ENCODE results near the gene MAP3K10.
"Not testable (repeated sequence)": the region's sequence is repeated elsewhere in the genome, so short reads cannot be mapped to it uniquely, and the experiment has no call there.

MAP3K10 gene

GRCh38 chr19:40217934-40218890 lies 27.0 kb downstream of the MAP3K10 start, which contains the start of gene TTC9B:
Gene TTC9B, minus strand, starts transcription at chr19:40218384. Its CDS starts 3 bp downstream, at chr19:40218381.
- DNase-seq, result peak; percentile 39

DNA sequence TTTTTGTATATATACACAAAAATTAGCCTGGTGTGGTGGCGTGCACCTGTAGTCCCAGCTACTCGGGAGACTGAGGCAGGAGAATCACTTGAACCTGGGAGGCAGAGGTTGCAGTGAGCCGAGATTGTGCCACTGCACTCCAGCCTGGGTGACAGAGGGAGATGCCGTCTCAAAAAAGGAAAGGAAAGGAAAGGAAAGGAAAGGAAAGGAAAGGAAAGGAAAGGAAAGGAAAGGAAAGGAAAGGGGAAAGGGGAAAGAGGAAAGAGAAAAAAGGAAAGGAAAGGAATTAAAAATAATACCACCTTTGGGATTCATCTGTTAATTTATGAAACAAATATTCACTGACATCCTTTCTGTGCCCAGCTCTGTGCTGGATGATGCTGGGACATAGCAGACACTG lies 27.8 kb downstream of the MAP3K10 start:
- not testable (repeated sequence) for DNase-seq

DNA sequence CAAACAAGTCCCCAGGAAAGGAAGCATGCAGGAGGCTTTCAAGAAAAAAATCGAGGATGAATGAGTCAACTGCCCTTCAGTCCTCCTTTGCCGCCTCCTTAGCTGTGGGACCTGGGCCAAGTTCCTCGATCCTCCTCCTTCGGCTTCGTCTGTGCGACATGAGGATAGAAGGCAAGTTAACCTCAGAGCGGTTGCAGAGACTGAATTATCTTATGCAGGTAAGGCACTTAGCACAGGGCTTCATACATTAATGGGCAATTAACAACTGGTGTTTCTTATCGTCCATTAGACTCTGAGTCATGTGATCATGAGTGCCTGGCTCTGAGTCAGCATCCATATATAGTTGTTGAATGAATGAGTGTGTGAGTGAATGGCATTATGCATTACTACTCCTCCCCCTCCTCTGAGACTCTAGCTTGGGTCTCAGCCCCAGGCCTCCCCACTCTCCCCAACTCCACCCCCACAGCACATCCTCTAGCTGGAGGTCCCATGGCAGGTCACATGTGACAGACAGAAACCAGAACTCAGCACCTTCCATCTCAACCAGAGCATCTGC lies 28.6 kb downstream of the MAP3K10 start:
- DNase-seq, result no peak

- no peak for DNase-seq
These were observed 29.4 kb downstream of the MAP3K10 start for GRCh38 chr19:40220674-40221073.

DNA sequence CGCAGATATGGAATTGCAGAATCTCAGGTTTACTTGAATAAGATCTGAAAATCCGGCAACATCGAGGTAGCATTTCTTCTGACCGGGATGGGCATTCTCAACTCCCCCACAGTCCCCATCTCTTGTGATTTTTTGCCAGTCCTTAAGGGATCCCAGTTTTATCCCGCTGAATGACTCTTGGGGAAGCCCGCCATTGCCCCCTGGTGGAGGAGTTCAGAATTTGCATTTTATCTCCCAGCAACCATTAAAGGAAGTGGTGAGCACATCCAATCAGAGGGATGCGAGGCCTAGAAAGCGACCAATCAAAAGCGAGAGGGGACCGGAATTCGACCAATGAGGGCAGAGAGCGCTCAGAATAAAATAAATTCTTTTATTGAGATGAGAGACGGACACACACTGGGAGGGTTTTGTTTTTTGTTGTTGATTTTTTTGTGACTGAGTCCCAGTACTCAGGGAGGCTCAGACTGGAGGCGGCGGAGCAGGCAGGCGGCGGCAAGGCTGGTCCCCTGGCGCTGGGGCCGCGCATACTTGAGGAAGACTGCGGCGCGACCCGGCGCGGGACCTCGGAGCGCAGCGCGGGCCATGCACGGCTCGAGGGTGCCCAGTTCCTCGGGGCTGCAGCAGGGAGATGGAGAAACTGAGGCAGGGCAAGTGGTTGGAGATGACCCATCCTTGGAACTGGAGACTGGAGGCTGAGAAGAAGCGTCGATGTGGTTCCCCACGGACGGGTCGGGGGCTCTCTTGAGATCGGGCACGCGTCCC lies 30.8 kb downstream of the MAP3K10 start:
- DNase-seq, result peak; percentile 81

DNA sequence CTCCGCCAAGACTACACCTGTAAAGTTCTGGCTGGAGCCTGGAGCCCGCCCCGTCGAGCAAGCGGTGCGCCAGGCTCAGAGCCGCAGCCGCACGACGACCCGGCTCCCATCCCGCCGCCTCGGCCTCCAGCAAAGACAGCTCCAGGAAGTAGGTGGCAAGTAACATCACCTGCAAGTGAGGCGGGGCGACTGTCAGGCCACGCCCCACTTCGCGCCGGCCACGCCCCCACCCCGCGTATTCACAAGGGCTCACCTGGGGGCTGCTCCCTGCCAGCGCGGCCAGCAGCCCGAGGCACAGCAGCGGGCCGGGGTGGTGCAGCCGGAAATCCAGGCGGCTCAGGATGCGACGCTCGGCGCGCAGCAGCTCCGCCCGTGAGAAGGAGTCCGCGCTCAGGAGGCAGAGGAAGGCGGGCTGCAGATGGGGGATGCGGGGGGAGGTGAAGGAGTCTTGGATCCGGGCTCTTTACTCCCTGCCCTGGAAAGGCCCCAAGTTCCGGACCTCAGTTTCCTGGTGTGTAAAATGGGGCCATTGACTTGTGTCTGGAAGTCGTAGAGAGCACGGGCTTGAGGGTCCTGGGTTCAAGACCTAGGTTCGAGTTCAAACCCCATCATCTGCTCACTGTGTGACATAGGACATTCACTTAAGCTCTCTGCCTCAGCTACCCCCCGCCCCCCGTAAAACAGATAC lies 32.1 kb downstream of the MAP3K10 start:
- DNase-seq, result no peak

GRCh38 chr19:40224342-40225150 lies 33.3 kb downstream of the MAP3K10 start:
- no peak for DNase-seq

- no peak for DNase-seq
These were observed 34.4 kb downstream of the MAP3K10 start for GRCh38 chr19:40225440-40226305.

DNA sequence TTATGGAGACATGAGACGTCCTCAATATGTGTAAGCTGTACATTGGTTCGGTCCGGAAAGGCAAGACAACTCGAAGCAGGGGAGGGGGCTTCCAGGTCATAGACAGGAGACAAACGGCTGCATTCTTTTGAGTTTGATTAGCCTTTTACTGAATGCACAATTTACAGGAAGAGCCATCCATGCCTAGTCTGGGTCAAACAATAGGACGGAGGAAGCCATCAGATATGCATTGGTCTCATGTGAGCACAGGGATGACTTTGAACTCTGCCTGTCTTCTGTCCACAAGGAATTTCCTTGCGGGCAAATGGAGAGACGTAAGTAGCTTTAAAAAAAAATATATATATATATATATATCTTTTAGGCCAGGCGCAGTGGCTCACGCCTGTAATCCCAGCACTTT lies 37.1 kb downstream of the MAP3K10 start:
- DNase-seq, result no peak

GRCh38 chr19:40228863-40229262 lies 37.6 kb downstream of the MAP3K10 start:
- no peak for DNase-seq

DNA sequence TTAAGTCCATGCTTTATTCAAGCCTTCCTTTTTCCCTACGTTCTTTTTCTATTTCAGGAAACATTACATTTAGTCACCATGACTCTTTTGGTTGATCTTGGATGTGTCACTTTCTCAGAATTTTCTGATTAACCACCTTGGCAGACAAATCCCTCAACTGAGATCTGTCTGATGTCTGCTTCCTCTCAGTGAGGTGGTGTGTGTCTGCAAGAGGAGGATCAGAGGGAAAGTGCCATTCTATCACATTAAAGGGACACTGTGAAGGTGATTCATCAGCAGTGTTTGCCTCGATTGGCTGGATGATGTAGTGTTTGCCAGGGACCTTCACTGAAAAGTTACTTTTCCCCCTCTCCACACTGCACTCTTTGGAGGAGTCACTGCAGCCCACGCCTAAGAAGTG lies 38.3 kb downstream of the MAP3K10 start:
- DNase-seq, result no peak

GRCh38 chr19:40229926-40230417 lies 38.7 kb downstream of the MAP3K10 start:
- DNase-seq, result no peak

- DNase-seq, result no peak
These were observed 39.8 kb downstream of the MAP3K10 start for GRCh38 chr19:40231057-40231456.

DNA sequence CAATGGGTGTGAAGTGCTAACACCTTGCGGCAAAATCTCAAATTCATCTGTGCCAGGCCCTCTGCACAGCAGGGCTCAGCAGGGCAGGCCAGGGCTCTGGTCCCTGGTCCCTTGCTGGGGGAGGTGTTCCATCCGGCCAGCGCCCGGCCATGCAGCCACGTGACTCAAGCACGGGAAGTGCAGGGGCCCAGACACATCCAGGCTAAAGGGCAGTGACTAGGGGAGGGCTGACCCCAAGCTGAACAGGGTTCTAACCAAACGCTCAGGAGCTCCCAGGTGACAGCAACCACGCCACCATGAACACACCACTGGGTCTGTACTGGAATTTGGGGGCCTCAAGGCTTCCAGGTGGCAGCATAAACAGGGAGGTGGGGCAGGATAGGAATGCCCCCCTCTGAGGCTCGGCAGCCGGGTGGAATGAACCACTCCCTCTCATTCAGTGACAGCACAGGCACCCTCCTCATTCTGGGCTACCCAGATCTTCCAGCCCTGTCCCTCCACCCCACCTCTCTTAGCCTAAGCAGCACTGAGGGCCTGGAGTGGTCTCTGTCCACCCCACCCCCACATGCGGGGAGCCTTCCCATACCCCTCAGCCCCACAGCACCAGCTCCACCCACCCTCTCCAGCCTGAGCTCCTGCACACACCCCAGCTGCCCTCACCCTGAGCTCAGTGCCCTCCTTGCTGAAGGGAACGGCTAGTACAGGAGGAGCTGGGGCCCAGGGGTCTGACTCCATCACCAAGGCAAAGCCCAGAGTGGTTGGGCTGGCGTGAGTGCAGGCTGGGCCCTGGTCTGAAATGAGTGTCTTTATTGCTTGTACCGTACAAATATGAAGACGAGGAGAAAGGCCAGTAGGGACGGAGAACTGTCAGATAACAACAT lies 40.6 kb downstream of the MAP3K10 start:
- no peak for DNase-seq

DNA sequence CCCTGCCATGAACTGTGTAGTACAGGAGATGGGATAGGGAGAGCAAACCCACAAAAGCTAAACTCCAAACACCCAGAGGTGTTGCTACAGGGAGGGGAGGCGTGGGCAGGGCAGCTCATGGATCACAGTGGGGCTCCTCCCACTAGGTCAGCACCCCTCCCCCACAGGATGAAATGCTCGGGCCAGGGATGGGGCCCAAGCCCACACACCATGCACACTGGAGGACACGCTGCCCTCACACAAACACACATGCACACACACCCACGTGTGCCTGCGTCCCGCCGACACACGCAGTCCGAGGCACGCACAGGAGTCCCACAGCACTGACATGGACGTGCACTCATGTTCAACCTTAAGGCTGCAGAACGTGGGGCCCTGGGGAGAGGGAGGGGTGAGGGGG lies 41.3 kb downstream of the MAP3K10 start:
- DNase-seq, result no peak

DNA sequence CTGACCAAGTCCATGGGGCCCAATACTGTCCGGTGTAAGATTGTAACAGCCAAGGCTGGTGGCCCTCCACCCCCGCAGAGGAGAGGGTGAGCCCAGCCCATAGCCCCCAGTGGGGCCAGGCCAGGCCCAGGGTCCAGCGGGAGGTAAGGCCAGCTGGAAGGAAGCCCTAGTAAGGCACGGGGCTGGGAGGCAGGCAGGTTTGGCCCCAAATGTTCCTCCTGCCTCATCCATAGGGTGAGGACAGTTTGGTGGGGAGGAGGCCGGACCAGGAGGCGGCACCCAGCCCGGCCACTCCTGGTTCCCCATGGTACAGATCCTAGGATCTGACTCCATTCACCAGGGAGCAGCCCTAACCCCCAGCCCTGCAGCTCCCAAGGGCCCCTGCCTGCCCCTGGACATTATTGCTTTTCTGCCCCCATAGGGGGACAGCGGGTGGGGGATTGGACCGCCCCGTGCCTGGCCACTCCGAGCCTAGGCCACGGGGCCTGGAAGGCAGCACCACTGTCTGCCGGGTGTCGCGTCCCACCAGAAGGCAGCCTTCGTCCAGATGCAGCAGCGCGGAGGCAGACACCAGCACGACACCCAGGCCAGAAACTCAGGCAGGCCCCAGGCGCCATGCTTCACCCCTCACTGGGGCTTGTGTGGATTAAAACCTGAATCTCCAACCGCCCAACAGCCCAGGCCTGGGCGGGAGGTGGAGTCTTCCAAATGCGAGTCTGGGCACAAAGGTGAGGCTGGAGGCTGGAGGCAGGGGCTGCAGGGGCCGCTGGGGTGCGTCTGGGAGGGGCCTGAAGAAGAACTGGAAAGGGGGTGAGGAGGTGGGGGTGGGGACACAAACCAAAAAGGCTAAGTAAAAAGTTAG lies 42.0 kb downstream of the MAP3K10 start:
- no peak for DNase-seq

GRCh38 chr19:40233811-40234389 lies 42.7 kb downstream of the MAP3K10 start:
- no peak for DNase-seq
